T-cell (primary cell): Measurements from ENCODE around the gene KRT38. TPM values are rescaled to one million over a fixed set of nuclear protein-coding genes. Genes with fewer than 3 reads are reported as not detected.

Source experiments
- ATAC-seq, 4 experiments: fragments of 200-7000 bp in 3 of 4; fragments of 150-1000 bp in 1 of 4; cut with Tn5 transposase; replicated peaks in 1 of 4; 1 replicate in 3 of 4; 2 replicates in 1 of 4; pipeline ENCODE4 v1.10.0; 2021; ENCODE audit warnings: moderate library complexity in 3 of 4, mild to moderate bottlenecking in 2 of 4, moderate number of reproducible peaks in 1 of 4
- CTCF ChIA-PET, 2 donors: fragments of 300-600 bp; sonication (Branson Sonifier 250); formaldehyde crosslinking; loops; one replicate each; lab custom pipeline; 2022; ENCODE audit warnings: antibody characterized with exemption in 2 of 2; lab: Charles Lee
- POLR2A ChIA-PET, 2 donors: fragments of 300-600 bp; sonication (Branson Sonifier 250); formaldehyde crosslinking; loops; one replicate each; lab custom pipeline; 2022; ENCODE audit warnings: antibody characterized with exemption in 2 of 2; lab: Charles Lee
- DNase-seq, 35 experiments: peaks; one replicate each; pipeline versions ENCODE4 v3.0.0 to v3.0.0-alpha.2; 2013 to 2023
- H3K27ac ChIP-seq: one replicate; pipeline ENCODE4 v1.5.1; 2013; ENCODE audit warnings: low read length
- H3K27me3 ChIP-seq, 2 experiments: replicated peaks in 1 of 2; 1 replicate in 1 of 2; 2 replicates in 1 of 2; pipeline versions ENCODE4 v1.6.1 to v1.7.0; 2013; ENCODE audit warnings: low read length in 1 of 2, mixed read lengths in 1 of 2; ENCODE audit not compliant: control insufficient read depth in 2 of 2, insufficient read depth in 2 of 2; ENCODE audit errors: extremely low read depth in 1 of 2
- H3K36me3 ChIP-seq, 2 donors: 1 replicate in 1 of 2; 2 replicates in 1 of 2; pipeline versions ENCODE4 v1.6.1 to v1.7.0; 2013; ENCODE audit warnings: low read length in 1 of 2; ENCODE audit not compliant: control insufficient read depth in 2 of 2, insufficient read depth in 1 of 2; ENCODE audit errors: extremely low read depth in 1 of 2
- H3K4me1 ChIP-seq, 2 experiments: 1 replicate in 1 of 2; 2 replicates in 1 of 2; pipeline versions ENCODE4 v1.6.1 to v1.7.0; 2013; ENCODE audit warnings: low read length in 2 of 2, mixed read lengths in 1 of 2; ENCODE audit not compliant: insufficient read depth in 2 of 2, control insufficient read depth in 1 of 2; ENCODE audit errors: extremely low read depth in 1 of 2
- H3K4me3 ChIP-seq, 2 donors: 1 replicate in 1 of 2; 2 replicates in 1 of 2; pipeline versions ENCODE4 v1.5.1 to v1.7.0; 2013; ENCODE audit warnings: mild to moderate bottlenecking in 2 of 2, low read length in 1 of 2, moderate library complexity in 1 of 2; ENCODE audit not compliant: control insufficient read depth in 1 of 2; ENCODE audit errors: extremely low read depth in 1 of 2
- H3K9me3 ChIP-seq: 2 replicates; pipeline ENCODE4 v1.7.0; 2013
- H3K27ac Mint-ChIP-seq, 2 donors: one replicate each; pipeline ENCODE4 v1.8.0; 2020 to 2021; ENCODE audit warnings: mild to moderate bottlenecking in 2 of 2, mixed read lengths in 2 of 2
- H3K27me3 Mint-ChIP-seq, 2 donors: one replicate each; pipeline ENCODE4 v1.8.0; 2021 to 2022; ENCODE audit warnings: mixed read lengths in 2 of 2
- H3K36me3 Mint-ChIP-seq: one replicate; pipeline ENCODE4 v1.8.0; 2021; ENCODE audit warnings: mixed read lengths
- H3K4me1 Mint-ChIP-seq, 3 donors: one replicate each; pipeline ENCODE4 v1.8.0; 2020 to 2022; ENCODE audit warnings: mixed read lengths in 3 of 3, mild to moderate bottlenecking in 1 of 3
- H3K4me3 Mint-ChIP-seq, 3 donors: one replicate each; pipeline ENCODE4 v1.8.0; 2020 to 2022; ENCODE audit warnings: mild to moderate bottlenecking in 3 of 3, mixed read lengths in 3 of 3, moderate library complexity in 3 of 3
- H3K9me3 Mint-ChIP-seq, 3 donors: one replicate each; pipeline ENCODE4 v1.8.0; 2020 to 2022; ENCODE audit warnings: mixed read lengths in 3 of 3
- WGBS: methylation state at CpG from one replicate; pipeline ENCODE4 v1.1.5; 2013; ENCODE audit warnings: missing lambda C conversion rate; ENCODE audit not compliant: insufficient coverage; 5-methylcytosine and 5-hydroxymethylcytosine counted together
- total RNA-seq, 35 experiments: library from RNA in 6 of 35; stranded (reverse) in 6 of 35; fragments of 120-200 nt in 1 of 35; gene quantifications; one replicate each; pipeline versions ENCODE4 v1.2.1 to v1.2.4 and lab custom pipeline; 2013 to 2026

The KRT38 gene
- total RNA-seq, 5 donors from 2014 or later (not counting 1 experiment from before 2014, with no cell fraction given), result not detected

GRCh38 chr17:41464682-41465081 is 23.9 kb upstream of the KRT38 start:
- Histone ChIP-seq H3K36me3 (no peaks in the 10 kb centered on the region), H3K27ac (no peak overlapping the region), H3K9me3 (no peaks in the 10 kb centered on the region), H3K27me3 (peaks cover 0 to 21% of the 10 kb centered on the region in 2 experiments), H3K4me3 (no peak overlapping the region), H3K4me1 (no peaks in the 10 kb centered on the region)
- Mint-ChIP-seq H3K4me1 (no peaks in the 10 kb centered on the region), H3K36me3 (no peaks in the 10 kb centered on the region), H3K4me3 (no peak overlapping the region), H3K27me3 (peaks cover 2 to 13% of the 10 kb centered on the region in 2 donors), H3K27ac (no peak overlapping the region), H3K9me3 (peaks cover 0 to 7% (median 0%) of the 10 kb centered on the region in 3 donors)
- ATAC-seq (no peak), DNase-seq (no peak)
- WGBS, result 62% methylated on average over 4 of the region's 6 CpGs
- CTCF ChIA-PET, result no interaction called here
- POLR2A ChIA-PET, result no interaction called here

- 93% methylated on average over 8 of the region's 11 CpGs for WGBS
- POLR2A ChIA-PET, result no interaction called here
These were observed 23.4 kb upstream of the KRT38 start for GRCh38 chr17:41464173-41464572.

GRCh38 chr17:41463746-41464145 is 23.0 kb upstream of the KRT38 start:
- CTCF ChIA-PET, result no interaction called here
- H3K4me1 ChIP-seq, result no peaks in the 10 kb centered on the region

More at GRCh38 chr17:41464173-41464572, 23.4 kb upstream of the KRT38 start:
- peaks cover 2 to 9% of the 10 kb centered on the region in 2 donors for H3K27me3 Mint-ChIP-seq
- Histone ChIP-seq H3K36me3 (no peaks in the 10 kb centered on the region), H3K27me3 (peaks cover 0 to 21% of the 10 kb centered on the region in 2 experiments), H3K27ac (no peak overlapping the region), H3K4me3 (no peak overlapping the region), H3K9me3 (no peaks in the 10 kb centered on the region), H3K4me1 (no peaks in the 10 kb centered on the region)
- ATAC-seq, result no peak
- no peaks in the 10 kb centered on the region for H3K4me1 Mint-ChIP-seq
- no peak overlapping the region for H3K4me3 Mint-ChIP-seq
- peaks cover 0 to 7% (median 0%) of the 10 kb centered on the region in 3 donors for H3K9me3 Mint-ChIP-seq
- no peak overlapping the region for H3K27ac Mint-ChIP-seq
- no peak for DNase-seq
- CTCF ChIA-PET, result no interaction called here
- H3K36me3 Mint-ChIP-seq, result no peaks in the 10 kb centered on the region

GRCh38 chr17:41462705-41463104 is 21.9 kb upstream of the KRT38 start:
- Mint-ChIP-seq H3K4me3 (no peak overlapping the region), H3K36me3 (no peaks in the 10 kb centered on the region), H3K9me3 (peaks cover 0 to 2% (median 0%) of the 10 kb centered on the region in 3 donors), H3K27me3 (peaks cover 4 to 9% of the 10 kb centered on the region in 2 donors), H3K27ac (no peak overlapping the region), H3K4me1 (no peaks in the 10 kb centered on the region)
- Histone ChIP-seq H3K27ac (no peak overlapping the region), H3K4me3 (no peak overlapping the region), H3K27me3 (peaks cover 0 to 21% of the 10 kb centered on the region in 2 experiments), H3K9me3 (no peaks in the 10 kb centered on the region), H3K36me3 (no peaks in the 10 kb centered on the region), H3K4me1 (no peaks in the 10 kb centered on the region)
- ChIA-PET POLR2A (no interaction called here), CTCF (no interaction called here)
- ATAC-seq, result no peak
- WGBS, result 75% methylated on average over 15 of the region's 15 CpGs
- no peak for DNase-seq

More at GRCh38 chr17:41463746-41464145, 23.0 kb upstream of the KRT38 start:
- no peak for ATAC-seq
- 82% methylated on average over 8 of the region's 8 CpGs for WGBS
- H3K4me3 ChIP-seq, result no peak overlapping the region
- H3K27ac ChIP-seq, result no peak overlapping the region
- H3K4me3 Mint-ChIP-seq, result no peak overlapping the region
- peaks cover 0 to 7% (median 0%) of the 10 kb centered on the region in 3 donors for H3K9me3 Mint-ChIP-seq
- H3K9me3 ChIP-seq, result no peaks in the 10 kb centered on the region
- POLR2A ChIA-PET, result no interaction called here
- H3K27me3 Mint-ChIP-seq, result peaks cover 2 to 9% of the 10 kb centered on the region in 2 donors
- peaks cover 0 to 21% of the 10 kb centered on the region in 2 experiments for H3K27me3 ChIP-seq
- H3K36me3 Mint-ChIP-seq, result no peaks in the 10 kb centered on the region
- DNase-seq, result no peak
- H3K4me1 Mint-ChIP-seq, result no peaks in the 10 kb centered on the region
- no peak overlapping the region for H3K27ac Mint-ChIP-seq
- no peaks in the 10 kb centered on the region for H3K36me3 ChIP-seq

- 96% methylated on average over 4 of the region's 4 CpGs for WGBS
- Histone ChIP-seq H3K36me3 (no peaks in the 10 kb centered on the region), H3K27me3 (no peaks in the 10 kb centered on the region), H3K27ac (no peak overlapping the region), H3K9me3 (no peaks in the 10 kb centered on the region), H3K4me1 (no peaks in the 10 kb centered on the region), H3K4me3 (no peak overlapping the region)
- no peak overlapping the region for H3K4me3 Mint-ChIP-seq
- no peaks in the 10 kb centered on the region for H3K9me3 Mint-ChIP-seq
- peaks cover 2 to 4% of the 10 kb centered on the region in 2 donors for H3K27me3 Mint-ChIP-seq
- no peaks in the 10 kb centered on the region for H3K36me3 Mint-ChIP-seq
- ChIA-PET POLR2A (no interaction called here), CTCF (no interaction called here)
- no peak overlapping the region for H3K27ac Mint-ChIP-seq
- DNase-seq (no peak), ATAC-seq (no peak)
- no peaks in the 10 kb centered on the region for H3K4me1 Mint-ChIP-seq
These were observed 16.9 kb upstream of the KRT38 start for GRCh38 chr17:41457676-41458075.

GRCh38 chr17:41456204-41456603 is 15.4 kb upstream of the KRT38 start:
- ChIA-PET CTCF (no interaction called here), POLR2A (no interaction called here)
- Histone ChIP-seq H3K27me3 (no peaks in the 10 kb centered on the region), H3K27ac (no peak overlapping the region), H3K36me3 (no peaks in the 10 kb centered on the region), H3K4me1 (no peaks in the 10 kb centered on the region), H3K9me3 (no peaks in the 10 kb centered on the region), H3K4me3 (no peak overlapping the region)
- no CpG with 5 or more reads among the region's 3 CpGs for WGBS
- Mint-ChIP-seq H3K36me3 (no peaks in the 10 kb centered on the region), H3K27ac (no peak overlapping the region), H3K4me1 (no peaks in the 10 kb centered on the region), H3K4me3 (no peak overlapping the region), H3K9me3 (no peaks in the 10 kb centered on the region), H3K27me3 (peaks cover 4 to 5% of the 10 kb centered on the region in 2 donors)
- ATAC-seq (no peak), DNase-seq (no peak)

- Mint-ChIP-seq H3K27ac (no peak overlapping the region), H3K4me3 (no peak overlapping the region), H3K9me3 (no peaks in the 10 kb centered on the region), H3K4me1 (no peaks in the 10 kb centered on the region), H3K27me3 (peaks cover 5% of the 10 kb centered on the region in 2 donors), H3K36me3 (no peaks in the 10 kb centered on the region)
- Histone ChIP-seq H3K4me3 (no peak overlapping the region), H3K27me3 (no peaks in the 10 kb centered on the region), H3K9me3 (no peaks in the 10 kb centered on the region), H3K27ac (no peak overlapping the region), H3K36me3 (no peaks in the 10 kb centered on the region), H3K4me1 (no peaks in the 10 kb centered on the region)
- DNase-seq (no peak), ATAC-seq (no peak)
- WGBS, result no CpG with 5 or more reads among the region's 1 CpG
- CTCF ChIA-PET, result no interaction called here
- POLR2A ChIA-PET, result no interaction called here
These were observed 14.5 kb upstream of the KRT38 start for GRCh38 chr17:41455236-41455635.
